Measurements from ENCODE around the gene PDCD2. TPM values are rescaled to one million over a fixed set of nuclear protein-coding genes. Genes with fewer than 3 reads are reported as not detected.

Gene PDCD2
- total RNA-seq, 1 experiment from 2014 or later: 73.0 TPM

DNA sequence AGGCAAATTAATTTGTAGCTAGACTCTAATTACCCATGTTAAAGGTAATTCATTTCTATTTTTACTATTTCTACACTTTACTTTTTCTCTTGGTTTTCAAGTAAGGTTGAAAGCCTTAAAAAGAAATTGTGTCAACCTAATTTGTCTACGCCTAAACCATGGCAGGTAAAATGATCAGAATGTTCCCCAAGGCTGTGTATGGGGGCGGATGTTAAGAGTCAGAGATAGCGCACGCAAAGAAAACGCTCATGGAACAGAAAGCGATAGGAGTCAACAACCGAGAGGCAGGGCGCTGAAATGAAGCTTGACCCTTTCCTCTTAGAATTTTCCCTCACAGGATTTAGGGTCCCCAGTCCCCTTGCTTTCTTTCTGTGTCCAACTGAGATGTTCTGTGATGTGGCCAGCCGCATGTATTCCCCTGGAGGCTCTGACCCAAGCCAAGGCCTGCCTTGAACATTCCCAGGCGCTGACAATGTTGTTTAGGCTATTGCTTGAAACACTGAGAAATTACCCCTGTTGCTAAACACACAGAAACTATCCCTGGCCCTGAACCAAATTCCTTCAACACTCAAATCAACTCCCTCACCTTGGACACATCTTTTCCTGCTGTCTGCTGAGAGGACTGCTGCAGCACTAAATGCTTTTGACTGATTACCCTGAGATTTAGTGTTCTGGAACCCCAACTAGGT, 42.3 kb downstream of the PDCD2 start:
- Mint-ChIP-seq H3K27me3 (ENCODE audit: insufficient read depth, unreplicated experiment) (no peaks in the 10 kb centered on the region), H3K36me3 (ENCODE audit: insufficient read depth, unreplicated experiment) (peaks cover 84% of the 10 kb centered on the region)

DNA sequence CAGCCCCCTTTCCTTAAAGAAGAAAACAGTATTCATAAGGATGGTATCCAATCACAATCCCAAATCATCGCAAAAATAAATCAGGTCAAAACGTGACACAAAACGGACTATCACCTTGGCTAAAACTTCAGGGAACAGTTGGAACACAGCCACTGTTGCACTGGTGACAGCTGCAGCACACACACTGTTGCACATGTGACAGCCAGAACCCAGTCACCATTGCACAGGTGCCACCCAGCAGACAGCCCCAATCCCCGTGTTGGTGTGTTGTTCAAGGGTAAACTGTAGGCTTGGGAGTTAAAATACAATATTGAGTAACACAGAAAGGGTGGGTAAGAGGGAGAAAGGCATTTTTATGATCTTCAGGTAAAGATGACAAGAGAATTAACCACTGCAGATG, 47.1 kb downstream of the PDCD2 start:
- BruUV-seq (replicated peaks): no TSS peak
- H3K4me3 Mint-ChIP-seq (ENCODE audit: unreplicated experiment): no peak overlapping the region
- CTCF ChIA-PET: no interaction called here
- peaks cover 84% of the 10 kb centered on the region for H3K36me3 Mint-ChIP-seq (ENCODE audit: insufficient read depth, unreplicated experiment)
- no peaks in the 10 kb centered on the region for H3K27me3 Mint-ChIP-seq (ENCODE audit: insufficient read depth, unreplicated experiment)
- no peaks in the 10 kb centered on the region for H3K27me3 ChIP-seq (replicated peaks; ENCODE audit: control insufficient read depth, insufficient read depth, low read length)
- DNase-seq: no peak
- POLR2A ChIA-PET: no interaction called here
- TF ChIP-seq, protein P1, sequence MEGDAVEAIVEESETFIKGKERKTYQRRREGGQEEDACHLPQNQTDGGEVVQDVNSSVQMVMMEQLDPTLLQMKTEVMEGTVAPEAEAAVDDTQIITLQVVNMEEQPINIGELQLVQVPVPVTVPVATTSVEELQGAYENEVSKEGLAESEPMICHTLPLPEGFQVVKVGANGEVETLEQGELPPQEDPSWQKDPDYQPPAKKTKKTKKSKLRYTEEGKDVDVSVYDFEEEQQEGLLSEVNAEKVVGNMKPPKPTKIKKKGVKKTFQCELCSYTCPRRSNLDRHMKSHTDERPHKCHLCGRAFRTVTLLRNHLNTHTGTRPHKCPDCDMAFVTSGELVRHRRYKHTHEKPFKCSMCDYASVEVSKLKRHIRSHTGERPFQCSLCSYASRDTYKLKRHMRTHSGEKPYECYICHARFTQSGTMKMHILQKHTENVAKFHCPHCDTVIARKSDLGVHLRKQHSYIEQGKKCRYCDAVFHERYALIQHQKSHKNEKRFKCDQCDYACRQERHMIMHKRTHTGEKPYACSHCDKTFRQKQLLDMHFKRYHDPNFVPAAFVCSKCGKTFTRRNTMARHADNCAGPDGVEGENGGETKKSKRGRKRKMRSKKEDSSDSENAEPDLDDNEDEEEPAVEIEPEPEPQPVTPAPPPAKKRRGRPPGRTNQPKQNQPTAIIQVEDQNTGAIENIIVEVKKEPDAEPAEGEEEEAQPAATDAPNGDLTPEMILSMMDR (IDR thresholded peaks at IDR 0.05; ENCODE audit: insufficient read depth in 1 of 2, low read depth in 1 of 2, low read length in 1 of 2, severe bottlenecking in 1 of 2, unreplicated experiment in 1 of 2): no peak
- intact Hi-C loops (cut with micrococcal nuclease; ENCODE audit: unreplicated experiment): no loop called here
- H3K4me3 ChIP-seq (ENCODE audit: low read depth, low read length): no peak overlapping the region
- peaks cover 11% of the 10 kb centered on the region for H3K4me1 Mint-ChIP-seq (ENCODE audit: low read depth, unreplicated experiment)
- H3K9me3 Mint-ChIP-seq (ENCODE audit: unreplicated experiment): no peaks in the 10 kb centered on the region
- H3K9me3 ChIP-seq: no peaks in the 10 kb centered on the region
- peaks cover 2% of the 10 kb centered on the region for H3K36me3 ChIP-seq (ENCODE audit: control insufficient read depth, insufficient read depth, low read length)
- H3K27ac Mint-ChIP-seq (ENCODE audit: unreplicated experiment): no peak overlapping the region
- peaks cover 20% of the 10 kb centered on the region for H3K4me1 ChIP-seq

More for the DNA sequence above, 42.3 kb downstream of the PDCD2 start:
- H3K4me3 ChIP-seq (ENCODE audit: low read depth, low read length): no peak overlapping the region
- Mint-ChIP-seq H3K4me3 (ENCODE audit: unreplicated experiment) (no peak overlapping the region), H3K9me3 (ENCODE audit: unreplicated experiment) (no peaks in the 10 kb centered on the region), H3K4me1 (ENCODE audit: low read depth, unreplicated experiment) (no peaks in the 10 kb centered on the region), H3K27ac (ENCODE audit: unreplicated experiment) (no peak overlapping the region)
- H3K9me3 ChIP-seq: no peaks in the 10 kb centered on the region
- intact Hi-C loops (cut with micrococcal nuclease; ENCODE audit: unreplicated experiment): no loop called here
- DNase-seq: no peak
- H3K27me3 ChIP-seq (replicated peaks; ENCODE audit: control insufficient read depth, insufficient read depth, low read length): no peaks in the 10 kb centered on the region
- CTCF ChIA-PET: no interaction called here
- no peaks in the 10 kb centered on the region for H3K36me3 ChIP-seq (ENCODE audit: control insufficient read depth, insufficient read depth, low read length)
- POLR2A ChIA-PET: no interaction called here
- no peaks in the 10 kb centered on the region for H3K4me1 ChIP-seq
- TF ChIP-seq, protein P1 (IDR thresholded peaks at IDR 0.05; ENCODE audit: insufficient read depth in 1 of 2, low read depth in 1 of 2, low read length in 1 of 2, severe bottlenecking in 1 of 2, unreplicated experiment in 1 of 2): no peak
- no TSS peak for BruUV-seq (replicated peaks)

DNA sequence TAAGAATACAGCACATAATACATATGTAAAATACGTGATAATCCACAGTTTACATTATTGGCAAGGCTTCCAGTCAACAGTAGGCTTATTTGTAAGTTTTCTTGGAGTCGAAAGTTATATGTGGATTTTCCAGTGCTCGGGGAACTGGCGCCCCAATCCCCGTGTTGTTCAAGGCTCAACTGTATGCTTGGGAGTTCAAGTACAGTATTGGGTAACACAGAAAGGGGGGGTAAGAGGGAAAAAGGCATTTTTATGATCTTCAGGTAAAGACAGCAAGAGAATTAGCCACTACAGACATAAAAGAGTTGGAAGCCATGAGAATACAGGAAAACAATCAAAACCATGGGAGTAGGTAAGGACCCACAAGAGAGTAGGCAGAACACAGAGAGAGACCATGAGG, 47.8 kb downstream of the PDCD2 start:
- no peaks in the 10 kb centered on the region for H3K9me3 ChIP-seq
- H3K36me3 Mint-ChIP-seq (ENCODE audit: insufficient read depth, unreplicated experiment): peaks cover 82% of the 10 kb centered on the region
- ChIA-PET POLR2A (no interaction called here), CTCF (no interaction called here)
- H3K9me3 Mint-ChIP-seq (ENCODE audit: unreplicated experiment): no peaks in the 10 kb centered on the region
- no peak for DNase-seq
- peaks cover 3% of the 10 kb centered on the region for H3K36me3 ChIP-seq (ENCODE audit: control insufficient read depth, insufficient read depth, low read length)
- peaks cover 20% of the 10 kb centered on the region for H3K4me1 ChIP-seq
- intact Hi-C loops (cut with micrococcal nuclease; ENCODE audit: unreplicated experiment): no loop called here
- H3K27me3 Mint-ChIP-seq (ENCODE audit: insufficient read depth, unreplicated experiment): no peaks in the 10 kb centered on the region
- no peaks in the 10 kb centered on the region for H3K27me3 ChIP-seq (replicated peaks; ENCODE audit: control insufficient read depth, insufficient read depth, low read length)
- TF ChIP-seq, protein P1 (IDR thresholded peaks at IDR 0.05; ENCODE audit: insufficient read depth in 1 of 2, low read depth in 1 of 2, low read length in 1 of 2, severe bottlenecking in 1 of 2, unreplicated experiment in 1 of 2): no peak
- no TSS peak for BruUV-seq (replicated peaks)
- no peak overlapping the region for H3K27ac Mint-ChIP-seq (ENCODE audit: unreplicated experiment)
- peaks cover 11% of the 10 kb centered on the region for H3K4me1 Mint-ChIP-seq (ENCODE audit: low read depth, unreplicated experiment)
- H3K4me3 Mint-ChIP-seq (ENCODE audit: unreplicated experiment): no peak overlapping the region
- H3K4me3 ChIP-seq (ENCODE audit: low read depth, low read length): no peak overlapping the region

All from Caco-2 (cell line).